Aorta (tissue), 5 donors: Measurements from ENCODE around the gene KRT5. TPM values are rescaled to one million over a fixed set of nuclear protein-coding genes. Genes with fewer than 3 reads are reported as not detected.

ENCODE experiments used
- ATAC-seq: fragments of 200-7000 bp; cut with Tn5 transposase; one replicate; pipeline ENCODE4 v1.9.1; 2022; ENCODE audit warnings: moderate library complexity; ENCODE audit not compliant: low FRiP score
- DNase-seq, 2 donors: peaks; one replicate each; pipeline ENCODE4 v3.0.0-alpha.2; 2020
- H3K27ac ChIP-seq, 2 donors: one replicate each; pipeline ENCODE4 v1.5.1; 2013; ENCODE audit warnings: low read length in 2 of 2, mild to moderate bottlenecking in 2 of 2, moderate library complexity in 2 of 2, control low read depth in 1 of 2, inconsistent platforms in 1 of 2, low read depth in 1 of 2
- H3K27me3 ChIP-seq, 2 donors: one replicate each; pipeline ENCODE4 v1.6.1; 2013; ENCODE audit warnings: control low read depth in 1 of 2, low read length in 1 of 2, mild to moderate bottlenecking in 1 of 2, moderate library complexity in 1 of 2; ENCODE audit not compliant: insufficient read depth in 2 of 2, control insufficient read depth in 1 of 2
- H3K36me3 ChIP-seq, 2 donors: one replicate each; pipeline ENCODE4 v1.6.1; 2013; ENCODE audit warnings: control low read depth in 1 of 2, low read length in 1 of 2, mild to moderate bottlenecking in 1 of 2; ENCODE audit not compliant: insufficient read depth in 2 of 2, control insufficient read depth in 1 of 2
- H3K4me1 ChIP-seq, 2 donors: one replicate each; pipeline ENCODE4 v1.6.1; 2013; ENCODE audit warnings: low read length in 2 of 2, control low read depth in 1 of 2, mild to moderate bottlenecking in 1 of 2, moderate library complexity in 1 of 2; ENCODE audit not compliant: insufficient read depth in 2 of 2, control insufficient read depth in 1 of 2
- H3K4me3 ChIP-seq, 2 donors: one replicate each; pipeline ENCODE4 v1.5.1; 2013; ENCODE audit warnings: low read length in 2 of 2, control low read depth in 1 of 2, mild to moderate bottlenecking in 1 of 2
- H3K9me3 ChIP-seq: one replicate; pipeline ENCODE4 v1.6.1; 2013; ENCODE audit warnings: mild to moderate bottlenecking, low read length; ENCODE audit not compliant: control insufficient read depth
- WGBS, 2 donors: extraction: QIAGEN DNeasy Blood & Tissue Kit; methylation state at CpG; one replicate each; pipeline ENCODE4 v1.1.7; 2013; 5-methylcytosine and 5-hydroxymethylcytosine counted together
- intact Hi-C, 2 donors: fragments of 100-400 bp; cut with DNase I; formaldehyde crosslinking; loops; one replicate each; pipeline versions ENCODE4 v1.14.2 to v1.15.0; 2022
- polyA plus RNA-seq, 2 donors: library from polyadenylated mRNA; stranded (reverse); fragments of 200-250 nt; gene quantifications; one replicate each; pipeline ENCODE4 v1.2.3, GENCODE V29; 2013
- total RNA-seq, 2 donors: library from RNA; stranded (reverse); fragmentation: NEBNext Ultra II Directional; extraction: Animal tissue kit (Norgen Biotek cat#: 25700); gene quantifications; one replicate each; pipeline ENCODE4 v1.2.1, GENCODE V29; 2021
- donor health status: healthy with polysubstance abuse.
- donor health status: Bipolar disorder and iron deficiency.
- donor health status: DM: no; HTN: no; CAD: no.
- donor health status: DM: no; HTN: no; CAD: no.
- donor health status: DM: yes; HTN: yes; CAD: no.

KRT5 gene
- total and polyA plus RNA-seq, 4 donors, result 0.87 to 2.4 (median 1.4) TPM; not detected in 1

DNA sequence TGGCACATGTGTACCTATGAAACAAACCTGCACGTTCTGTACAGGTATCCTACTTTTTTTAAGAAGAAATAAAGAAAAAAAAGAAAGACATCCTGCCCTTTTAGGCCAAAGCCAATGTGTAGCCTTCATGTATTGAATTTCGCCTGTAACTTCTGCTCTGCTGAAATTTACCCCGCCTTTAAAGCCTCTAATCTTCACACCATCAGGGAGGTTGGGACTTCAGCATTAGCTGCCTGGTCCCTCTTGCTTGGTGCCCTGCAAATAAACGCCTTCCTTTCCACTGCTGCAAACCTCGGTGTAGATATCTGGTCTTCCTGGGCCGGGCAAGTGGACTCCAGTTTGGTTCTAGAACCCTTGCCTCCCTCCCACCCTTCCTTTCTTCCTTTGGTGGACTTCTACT is 35.4 kb upstream of the KRT5 start:
- DNase-seq (peak in 1 of 2 donors; percentile 4), ATAC-seq (no peak)

DNA sequence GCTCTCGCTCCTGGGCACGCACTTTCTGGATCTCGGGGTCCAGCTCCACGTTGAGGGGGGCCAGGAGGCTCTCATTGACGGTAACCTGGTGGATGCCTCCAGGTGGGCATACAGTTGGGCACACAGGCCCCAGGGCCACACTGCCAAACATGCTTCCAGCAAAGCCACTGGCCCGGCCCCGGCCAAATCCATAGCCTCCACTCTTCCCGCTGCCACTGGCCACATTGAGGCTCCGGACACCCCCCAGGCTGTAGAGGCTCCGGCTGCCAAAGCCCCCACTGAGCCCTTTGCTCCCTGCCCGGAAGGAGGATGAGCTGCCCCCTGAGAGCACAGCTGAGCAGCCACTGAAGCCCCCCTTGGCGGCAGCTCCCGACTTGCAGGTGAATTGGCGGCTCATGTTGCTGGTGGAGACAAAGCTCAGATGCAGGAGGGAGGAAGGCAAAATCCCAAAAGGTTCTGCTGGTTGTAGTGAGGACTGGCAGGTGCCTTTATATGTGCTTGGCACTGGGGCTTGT is 32.5 kb upstream of the KRT5 start, which contains the start of gene KRT71:
Gene KRT71, minus strand, starts transcription at position 465 of the 515 bp plus-strand sequence. Its CDS starts 68 bp downstream, at position 397.
- 89 to 93% methylated on average over 13 to 14 of the region's 14 CpGs for WGBS, 2 donors
- no peaks in the 10 kb centered on the region for H3K9me3 ChIP-seq
- no peak within 1 kb of the TSS for H3K27ac ChIP-seq
- H3K27me3 ChIP-seq, result no peaks in the 10 kb centered on the region
- ATAC-seq, result no peak
- intact Hi-C loops, result no loop called here
- no peak within 1 kb of the TSS for H3K4me3 ChIP-seq
- DNase-seq, result peak in 1 of 2 donors; percentile 36
- no peaks in the 10 kb centered on the region for H3K36me3 ChIP-seq
- no peaks in the 10 kb centered on the region for H3K4me1 ChIP-seq

More for the DNA sequence above, 35.4 kb upstream of the KRT5 start:
- Histone ChIP-seq H3K4me3 (no peak overlapping the region), H3K27me3 (no peaks in the 10 kb centered on the region), H3K9me3 (no peaks in the 10 kb centered on the region), H3K4me1 (no peaks in the 10 kb centered on the region), H3K36me3 (no peaks in the 10 kb centered on the region), H3K27ac (no peak overlapping the region)
- WGBS, 2 donors, result 83 to 85% methylated on average over 6 of the region's 6 CpGs
- intact Hi-C loops, result no loop called here

DNA sequence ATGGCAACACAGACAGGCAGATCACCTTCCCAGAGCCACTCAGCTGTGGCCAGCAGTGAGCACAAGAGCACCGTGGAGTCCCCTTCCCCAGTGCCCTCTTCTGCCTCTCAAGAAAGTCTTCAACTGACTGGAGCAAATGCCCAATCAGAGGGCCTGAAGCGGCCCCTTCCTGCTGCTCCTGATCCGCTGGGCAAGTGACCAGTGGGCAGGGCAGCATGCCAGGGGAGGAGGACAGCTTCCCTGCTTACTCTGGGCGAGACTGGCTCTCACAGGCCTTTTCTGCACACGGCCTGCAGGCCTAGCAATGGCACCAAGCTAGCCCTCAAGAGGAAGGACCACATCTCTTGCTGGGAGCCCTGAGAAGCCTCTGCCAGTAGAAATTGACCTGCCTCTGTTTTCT is 31.9 kb upstream of the KRT5 start:
- Histone ChIP-seq H3K4me3 (no peak overlapping the region), H3K4me1 (no peaks in the 10 kb centered on the region), H3K9me3 (no peaks in the 10 kb centered on the region), H3K36me3 (no peaks in the 10 kb centered on the region), H3K27ac (no peak overlapping the region), H3K27me3 (no peaks in the 10 kb centered on the region)
- DNase-seq (peak in 1 of 2 donors; percentile 41), ATAC-seq (no peak)
- WGBS, 2 donors, result 79 to 85% methylated on average over 5 of the region's 5 CpGs
- intact Hi-C loops, result no loop called here

DNA sequence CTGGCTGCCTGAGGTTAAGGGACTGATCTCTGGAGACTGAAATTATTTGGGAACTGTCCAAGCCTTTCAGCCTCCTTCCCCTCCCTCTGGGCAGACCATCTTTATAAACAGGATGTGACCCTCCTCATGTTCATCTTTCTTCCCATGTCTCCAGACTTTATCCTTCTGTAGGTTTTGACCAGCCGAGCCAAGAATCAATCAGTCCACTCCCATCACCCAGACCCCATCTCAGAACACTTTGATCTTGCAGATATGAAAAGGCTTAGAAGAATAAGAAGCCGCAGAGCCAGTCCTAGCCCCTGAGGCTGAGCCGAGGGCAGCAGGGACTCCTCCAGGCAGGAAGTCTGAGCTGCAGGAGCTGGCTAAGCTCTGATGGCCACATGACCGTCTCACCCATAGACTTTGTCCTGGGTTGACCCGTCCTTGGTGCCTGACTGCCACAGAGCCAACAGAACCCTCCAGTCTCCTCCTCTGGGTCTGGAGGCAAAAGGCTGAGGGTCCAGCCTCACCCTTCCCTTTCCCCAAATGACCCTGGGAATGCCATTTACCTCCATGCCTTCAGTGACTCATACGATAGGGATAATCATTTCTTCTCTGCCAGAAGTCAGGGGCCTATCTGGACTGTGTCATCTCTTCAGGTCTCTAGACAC is 31.1 kb upstream of the KRT5 start:
- no peaks in the 10 kb centered on the region for H3K27me3 ChIP-seq
- 47 to 51% methylated on average over 6 of the region's 6 CpGs for WGBS, 2 donors
- H3K4me1 ChIP-seq, result no peaks in the 10 kb centered on the region
- H3K27ac ChIP-seq, result no peak overlapping the region
- ATAC-seq (no peak), DNase-seq (peak in 1 of 2 donors; percentile 29)
- H3K9me3 ChIP-seq, result no peaks in the 10 kb centered on the region
- no peaks in the 10 kb centered on the region for H3K36me3 ChIP-seq
- intact Hi-C loops, result no loop called here
- no peak overlapping the region for H3K4me3 ChIP-seq

DNA sequence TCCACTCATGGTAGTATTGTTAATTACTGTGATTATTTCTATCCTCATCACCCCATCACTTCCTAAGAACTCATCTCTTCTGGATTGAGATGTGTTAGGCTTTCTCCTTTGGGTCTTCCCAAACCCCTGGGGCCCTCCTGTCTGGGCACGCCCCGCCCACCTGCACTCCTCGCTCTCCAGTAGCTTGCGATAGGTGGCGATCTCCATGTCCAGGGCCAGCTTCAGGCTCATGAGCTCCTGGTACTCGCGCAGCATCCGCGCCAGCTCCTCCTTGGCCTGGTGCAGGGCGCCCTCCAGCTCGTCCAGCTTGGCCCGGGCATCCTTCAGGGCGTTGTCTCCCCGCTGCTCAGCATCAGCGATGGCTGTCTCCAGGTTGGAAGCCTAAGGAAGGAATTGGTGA is 25.9 kb upstream of the KRT5 start:
- ATAC-seq (no peak), DNase-seq (peak in 1 of 2 donors; percentile 42)
- no peak overlapping the region for H3K27ac ChIP-seq
- no peaks in the 10 kb centered on the region for H3K36me3 ChIP-seq
- no peaks in the 10 kb centered on the region for H3K27me3 ChIP-seq
- H3K4me3 ChIP-seq, result no peak overlapping the region
- no peaks in the 10 kb centered on the region for H3K9me3 ChIP-seq
- WGBS, 2 donors, result 91% methylated on average over 15 of the region's 15 CpGs
- no peaks in the 10 kb centered on the region for H3K4me1 ChIP-seq
- intact Hi-C loops, result no loop called here

DNA sequence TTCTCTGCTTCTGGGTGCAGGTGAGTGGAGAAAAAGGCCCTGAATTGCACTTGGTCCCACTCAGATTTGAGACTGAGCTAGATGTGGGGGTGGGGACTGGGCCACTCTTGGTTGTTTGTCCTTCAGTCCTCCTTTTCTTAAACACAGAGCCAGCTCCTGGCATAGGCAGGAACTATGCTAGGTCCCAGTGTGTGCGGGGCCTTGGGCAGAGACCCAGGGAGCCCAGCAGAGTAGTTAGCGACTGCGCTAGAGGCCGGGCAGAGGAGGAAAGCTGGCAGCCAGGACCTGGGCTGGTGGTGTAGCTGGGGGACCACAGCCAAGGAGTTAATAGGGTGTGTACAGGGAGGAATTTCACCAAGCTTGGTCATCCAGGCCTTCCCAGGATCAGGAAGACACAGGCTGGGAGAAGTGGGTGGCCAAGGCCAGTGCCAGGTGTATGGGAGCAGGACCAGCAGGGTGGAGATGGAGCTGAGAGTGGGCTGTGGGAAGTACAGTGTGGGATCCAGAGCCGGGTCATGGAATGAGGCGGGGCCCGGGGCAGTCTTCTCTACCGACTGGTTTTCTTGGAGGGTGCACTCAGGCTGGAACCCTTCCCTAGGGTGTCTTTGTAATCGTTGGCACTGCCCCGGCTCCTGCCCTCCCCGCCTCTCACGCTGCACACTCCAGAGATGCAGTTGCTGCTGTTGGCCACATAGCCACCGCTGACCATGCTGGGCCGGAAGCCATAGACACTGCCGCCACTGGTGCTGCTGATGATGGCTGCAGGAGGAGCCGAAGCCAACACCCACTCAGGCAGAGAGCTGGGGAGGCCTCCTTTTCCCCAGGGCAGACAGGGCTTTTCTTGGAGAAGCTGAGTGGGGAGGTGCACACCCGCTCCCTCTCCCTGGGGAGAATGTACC is 24.0 kb upstream of the KRT5 start:
- no peaks in the 10 kb centered on the region for H3K36me3 ChIP-seq
- WGBS, 2 donors, result 4 to 12% methylated on average over 17 of the region's 17 CpGs
- no peaks in the 10 kb centered on the region for H3K4me1 ChIP-seq
- no peaks in the 10 kb centered on the region for H3K27me3 ChIP-seq
- H3K9me3 ChIP-seq, result no peaks in the 10 kb centered on the region
- ATAC-seq (peak; percentile 55), DNase-seq (peak; percentile 68 to 80)
- H3K4me3 ChIP-seq, result no peak overlapping the region
- intact Hi-C loops, result no loop called here
- H3K27ac ChIP-seq, result no peak overlapping the region

DNA sequence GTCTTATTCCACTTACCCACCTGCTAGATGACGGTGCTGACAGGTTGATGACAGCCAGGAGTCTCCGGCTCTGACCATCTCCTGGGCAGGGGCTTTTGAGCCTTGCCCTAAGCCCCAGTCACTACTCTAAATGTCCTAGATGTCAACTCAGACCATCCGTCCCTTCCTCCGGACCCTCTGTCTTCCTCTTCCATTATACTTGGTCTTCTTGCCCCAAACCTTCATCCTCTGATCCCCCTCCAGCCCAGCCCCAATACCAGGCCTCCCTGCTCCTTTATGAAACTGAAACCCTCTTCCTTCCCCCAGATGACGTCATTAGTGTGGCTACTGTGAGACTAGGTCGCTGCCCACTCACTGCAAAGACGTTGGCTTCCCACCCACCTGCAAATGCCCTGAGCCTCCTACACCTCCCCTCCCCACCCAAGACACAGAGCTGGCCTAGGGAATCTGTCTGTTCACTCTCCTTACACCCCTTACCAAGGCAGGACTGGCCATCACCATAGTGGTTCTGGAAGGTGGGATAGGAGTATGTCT is 22.7 kb upstream of the KRT5 start:
- H3K4me1 ChIP-seq, result no peaks in the 10 kb centered on the region
- H3K36me3 ChIP-seq, result no peaks in the 10 kb centered on the region
- 85 to 88% methylated on average over 7 of the region's 7 CpGs for WGBS, 2 donors
- DNase-seq (peak in 1 of 2 donors; percentile 26), ATAC-seq (no peak)
- H3K4me3 ChIP-seq, result no peak overlapping the region
- intact Hi-C loops, result no loop called here
- no peaks in the 10 kb centered on the region for H3K9me3 ChIP-seq
- no peak overlapping the region for H3K27ac ChIP-seq
- no peaks in the 10 kb centered on the region for H3K27me3 ChIP-seq

DNA sequence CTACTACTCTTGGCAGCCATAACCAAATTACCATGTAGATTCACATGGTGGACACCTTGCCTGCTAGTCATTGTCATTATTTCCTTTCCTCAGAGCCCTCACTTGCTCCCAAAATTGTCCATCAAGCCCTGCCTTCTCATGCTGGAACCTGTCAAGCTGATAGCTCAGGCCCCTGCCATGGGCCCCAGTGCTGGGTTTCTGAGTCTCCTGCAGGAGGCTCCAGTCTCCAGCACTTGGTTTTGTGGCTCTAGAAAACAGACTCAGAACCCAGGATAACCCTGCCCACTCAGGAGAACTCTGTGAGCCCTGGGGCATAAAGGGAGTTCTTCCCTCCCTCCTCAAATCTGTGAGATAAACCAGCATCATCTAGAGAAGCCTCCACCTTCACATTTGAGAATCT is 22.0 kb upstream of the KRT5 start:
- Histone ChIP-seq H3K4me1 (no peaks in the 10 kb centered on the region), H3K9me3 (no peaks in the 10 kb centered on the region), H3K36me3 (no peaks in the 10 kb centered on the region), H3K4me3 (no peak overlapping the region), H3K27me3 (no peaks in the 10 kb centered on the region), H3K27ac (no peak overlapping the region)
- intact Hi-C loops, result no loop called here
- peak in 1 of 2 donors; percentile 37 for DNase-seq
- no peak for ATAC-seq
